DOHH2 (cell line): ENCODE data around the gene TRRAP.

ENCODE experiments used
- H3F3A ChIP-seq: fragments of 200-600 bp; sonication (generic), shearing (Covaris generic); 2 replicates; pipeline ENCODE4 v1.6.0; 2016; ENCODE audit warnings: antibody characterized with exemption, mild to moderate bottlenecking; ENCODE audit not compliant: control insufficient read depth, insufficient read depth
- H3K27ac ChIP-seq: fragments of 200-600 bp; sonication (generic); 2 replicates; pipeline ENCODE4 v1.5.1; 2014; ENCODE audit warnings: low read depth, mild to moderate bottlenecking, low read length, moderate library complexity
- H3K27me3 ChIP-seq: fragments of 200-600 bp; sonication (generic); 2 replicates; pipeline ENCODE4 v1.6.1; 2014; ENCODE audit warnings: mild to moderate bottlenecking, low read length, mixed read lengths; ENCODE audit not compliant: control insufficient read depth
- H3K36me3 ChIP-seq: fragments of 200-600 bp; sonication (generic); 2 replicates; pipeline ENCODE4 v1.6.1; 2014; ENCODE audit warnings: mild to moderate bottlenecking, low read length, moderate library complexity, mixed read lengths; ENCODE audit not compliant: control insufficient read depth
- H3K4me1 ChIP-seq: fragments of 200-600 bp; sonication (generic); 2 replicates; pipeline ENCODE4 v1.6.1; 2014; ENCODE audit warnings: mild to moderate bottlenecking, low read length, mixed read lengths; ENCODE audit not compliant: control insufficient read depth
- H3K4me2 ChIP-seq: fragments of 200-600 bp; sonication (generic); 2 replicates; pipeline ENCODE4 v1.6.0; 2014; ENCODE audit warnings: mild to moderate bottlenecking, low read length, moderate library complexity
- H3K4me3 ChIP-seq: fragments of 200-600 bp; sonication (generic); 2 replicates; pipeline ENCODE4 v1.5.1; 2014; ENCODE audit warnings: mild to moderate bottlenecking, low read length, mixed read lengths
- H3K79me2 ChIP-seq: fragments of 200-600 bp; sonication (generic); 2 replicates; pipeline ENCODE4 v1.6.1; 2014; ENCODE audit warnings: mild to moderate bottlenecking, low read length, mixed read lengths; ENCODE audit not compliant: control insufficient read depth
- H3K9me2 ChIP-seq: fragments of 200-600 bp; sonication (generic); replicated peaks from 2 replicates; pipeline ENCODE4 v1.6.1; 2014; ENCODE audit warnings: mild to moderate bottlenecking, low read length, mixed read lengths; ENCODE audit not compliant: control insufficient read depth
- H3K9me3 ChIP-seq: fragments of 200-600 bp; sonication (generic); 2 replicates; pipeline ENCODE4 v1.6.1; 2014; ENCODE audit warnings: antibody characterized with exemption, low read length, mixed read lengths; ENCODE audit not compliant: control insufficient read depth, insufficient read depth
- H4K20me1 ChIP-seq: fragments of 200-600 bp; sonication (generic); 2 replicates; pipeline ENCODE4 v1.6.0; 2014; ENCODE audit warnings: low read depth, mild to moderate bottlenecking, antibody characterized with exemption, low read length, moderate library complexity; ENCODE audit not compliant: control insufficient read depth, insufficient read depth
- CTCF ChIP-seq: fragments of 200-600 bp; sonication (generic); IDR thresholded peaks from one replicate; pipeline ENCODE4 v1.5.1; 2014; ENCODE audit warnings: antibody characterized with exemption, mild to moderate bottlenecking, low read depth, low read length; ENCODE audit not compliant: poor library complexity, severe bottlenecking
- EZH2phosphoT487 ChIP-seq: fragments of 200-600 bp; sonication (generic); IDR thresholded peaks from 2 replicates; pipeline ENCODE4 v1.6.1; 2017; ENCODE audit warnings: borderline replicate concordance, mild to moderate bottlenecking, antibody characterized with exemption, low read length, moderate library complexity, mixed read lengths

TRRAP gene

GRCh38 chr7:99002827-99003212 is 124.5 kb downstream of the TRRAP start:
- TF ChIP-seq EZH2phosphoT487, result no peak
- TF ChIP-seq CTCF, result no peak
- H3K27ac ChIP-seq, result no peak overlapping the region
- H3K4me2 ChIP-seq, result no peak overlapping the region

GRCh38 chr7:99003419-99003818 is 125.1 kb downstream of the TRRAP start:
- H3K4me2 ChIP-seq, result no peak overlapping the region
- H3K36me3 ChIP-seq, result peaks cover 81% of the 10 kb centered on the region
- no peak overlapping the region for H3K4me3 ChIP-seq
- TF ChIP-seq EZH2phosphoT487 (no peak), CTCF (no peak)
- no peaks in the 10 kb centered on the region for H3K27me3 ChIP-seq
- no peaks in the 10 kb centered on the region for H3K9me2 ChIP-seq
- H3K9me3 ChIP-seq, result no peaks in the 10 kb centered on the region
- H3K4me1 ChIP-seq, result 0 out of 2 replicates have a peak, but pooled peaks cover 7% of the 10 kb centered on the region
- H4K20me1 ChIP-seq, result no peaks in the 10 kb centered on the region
- H3F3A ChIP-seq, result no peaks in the 10 kb centered on the region
- no peaks in the 10 kb centered on the region for H3K79me2 ChIP-seq
- H3K27ac ChIP-seq, result no peak overlapping the region

More at GRCh38 chr7:99002827-99003212, 124.5 kb downstream of the TRRAP start:
- Histone ChIP-seq H3K36me3 (peaks cover 79% of the 10 kb centered on the region), H3K4me1 (0 out of 2 replicates have a peak, but pooled peaks cover 7% of the 10 kb centered on the region), H3K27me3 (no peaks in the 10 kb centered on the region), H3K9me3 (no peaks in the 10 kb centered on the region), H3K4me3 (no peak overlapping the region), H4K20me1 (no peaks in the 10 kb centered on the region), H3F3A (no peaks in the 10 kb centered on the region), H3K9me2 (no peaks in the 10 kb centered on the region), H3K79me2 (no peaks in the 10 kb centered on the region)

GRCh38 chr7:99004216-99004615 is 125.9 kb downstream of the TRRAP start:
- Histone ChIP-seq H3K36me3 (peaks cover 81% of the 10 kb centered on the region), H3K4me1 (0 out of 2 replicates have a peak, but pooled peaks cover 7% of the 10 kb centered on the region), H3K9me3 (no peaks in the 10 kb centered on the region), H3K4me2 (no peak overlapping the region), H3K27me3 (no peaks in the 10 kb centered on the region), H3K79me2 (no peaks in the 10 kb centered on the region), H3K9me2 (no peaks in the 10 kb centered on the region), H4K20me1 (no peaks in the 10 kb centered on the region), H3K27ac (no peak overlapping the region), H3F3A (no peaks in the 10 kb centered on the region), H3K4me3 (no peak overlapping the region)
- no peak for TF ChIP-seq CTCF
- TF ChIP-seq EZH2phosphoT487, result no peak
